CD4-positive, alpha-beta T cell treated with Interleukin-6 for 4 hours (primary cell): Measurements from ENCODE around the gene TBC1D22A.
A peak's percentile ranks its signal among the peaks of the same experiment; 100 is the strongest.

Experiments used
- DNase-seq: peaks from one replicate; pipeline ENCODE4 v3.0.0-alpha.2; 2020; ENCODE audit warnings: mixed read lengths

Gene TBC1D22A

GRCh38 chr22:46914481-46914880 lies 152.0 kb downstream of the TBC1D22A start:
- no peak for DNase-seq

- no peak for DNase-seq
Measured at GRCh38 chr22:46914916-46915894, 152.8 kb downstream of the TBC1D22A start.

- DNase-seq, result no peak
Measured at GRCh38 chr22:46915950-46916730, 153.7 kb downstream of the TBC1D22A start.

GRCh38 chr22:46916886-46917770 lies 154.7 kb downstream of the TBC1D22A start:
- DNase-seq, result no peak

GRCh38 chr22:46917771-46918101 lies 155.3 kb downstream of the TBC1D22A start:
- DNase-seq, result no peak

GRCh38 chr22:46918197-46918596 lies 155.7 kb downstream of the TBC1D22A start:
- DNase-seq, result no peak

GRCh38 chr22:46922037-46922436 lies 159.6 kb downstream of the TBC1D22A start:
- no peak for DNase-seq

GRCh38 chr22:46923394-46923793 lies 160.9 kb downstream of the TBC1D22A start:
- DNase-seq, result no peak

- DNase-seq, result no peak
Measured at GRCh38 chr22:46925818-46926217, 163.4 kb downstream of the TBC1D22A start.

- DNase-seq, result no peak
Measured at GRCh38 chr22:46929046-46929709, 166.7 kb downstream of the TBC1D22A start.

- no peak for DNase-seq
Measured at GRCh38 chr22:46929710-46930204, 167.3 kb downstream of the TBC1D22A start.

- no peak for DNase-seq
Measured at GRCh38 chr22:46931414-46931813, 169.0 kb downstream of the TBC1D22A start.

- DNase-seq, result no peak
Measured at GRCh38 chr22:46931881-46932280, 169.4 kb downstream of the TBC1D22A start.

GRCh38 chr22:46933040-46933930 lies 170.8 kb downstream of the TBC1D22A start:
- DNase-seq, result no peak

GRCh38 chr22:46934172-46934745 lies 171.8 kb downstream of the TBC1D22A start:
- no peak for DNase-seq

GRCh38 chr22:46934746-46935491 lies 172.5 kb downstream of the TBC1D22A start:
- peak; percentile 17 for DNase-seq

GRCh38 chr22:46935506-46936377 lies 173.3 kb downstream of the TBC1D22A start:
- DNase-seq, result no peak

GRCh38 chr22:46936378-46936903 lies 174.0 kb downstream of the TBC1D22A start:
- no peak for DNase-seq

- DNase-seq, result no peak
Measured at GRCh38 chr22:46937185-46937584, 174.7 kb downstream of the TBC1D22A start.
